Measurements from ENCODE around the gene SPI1.

The SPI1 gene

GRCh38 chr11:47356129-47356997 is 22.0 kb downstream of the SPI1 start:
- no peak for DNase-seq

DNA sequence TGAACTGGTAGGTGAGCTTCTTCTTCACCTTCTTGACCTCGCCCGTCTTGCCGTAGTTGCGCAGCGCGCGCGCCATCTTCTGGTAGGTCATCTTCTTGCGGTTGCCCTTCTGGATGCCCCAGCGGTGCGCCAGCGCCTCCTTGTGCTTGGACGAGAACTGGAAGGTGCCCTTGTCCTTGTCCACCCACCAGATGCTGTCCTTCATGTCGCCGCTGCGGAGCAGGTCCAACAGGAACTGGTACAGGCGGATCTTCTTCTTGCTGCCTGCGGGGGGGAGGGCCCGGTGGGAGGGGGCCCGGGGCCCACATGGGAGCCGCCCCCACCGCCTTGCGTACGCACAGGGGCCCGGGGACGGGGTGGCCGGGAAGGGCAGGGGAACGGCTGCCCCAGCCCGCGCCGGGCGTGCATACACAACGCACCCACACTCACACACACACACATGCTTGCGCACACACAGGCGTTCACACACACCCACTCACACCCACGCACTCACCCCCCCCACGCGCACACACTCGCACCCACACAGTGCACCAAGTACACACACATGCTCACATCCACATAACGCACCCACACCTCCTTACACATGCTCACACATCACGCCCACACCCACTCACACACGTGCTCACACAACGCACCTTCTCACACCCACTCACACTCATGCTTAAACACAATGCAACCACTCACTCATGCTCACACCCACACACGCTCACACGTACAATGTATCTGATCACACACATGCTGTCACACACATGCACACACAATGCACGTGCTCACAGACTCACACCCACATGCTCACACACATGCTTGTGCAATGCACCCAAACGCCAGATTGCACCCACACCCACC is 22.8 kb downstream of the SPI1 start:
- DNase-seq = no peak

GRCh38 chr11:47354913-47355282 is 23.4 kb downstream of the SPI1 start:
- no peak for DNase-seq

DNA sequence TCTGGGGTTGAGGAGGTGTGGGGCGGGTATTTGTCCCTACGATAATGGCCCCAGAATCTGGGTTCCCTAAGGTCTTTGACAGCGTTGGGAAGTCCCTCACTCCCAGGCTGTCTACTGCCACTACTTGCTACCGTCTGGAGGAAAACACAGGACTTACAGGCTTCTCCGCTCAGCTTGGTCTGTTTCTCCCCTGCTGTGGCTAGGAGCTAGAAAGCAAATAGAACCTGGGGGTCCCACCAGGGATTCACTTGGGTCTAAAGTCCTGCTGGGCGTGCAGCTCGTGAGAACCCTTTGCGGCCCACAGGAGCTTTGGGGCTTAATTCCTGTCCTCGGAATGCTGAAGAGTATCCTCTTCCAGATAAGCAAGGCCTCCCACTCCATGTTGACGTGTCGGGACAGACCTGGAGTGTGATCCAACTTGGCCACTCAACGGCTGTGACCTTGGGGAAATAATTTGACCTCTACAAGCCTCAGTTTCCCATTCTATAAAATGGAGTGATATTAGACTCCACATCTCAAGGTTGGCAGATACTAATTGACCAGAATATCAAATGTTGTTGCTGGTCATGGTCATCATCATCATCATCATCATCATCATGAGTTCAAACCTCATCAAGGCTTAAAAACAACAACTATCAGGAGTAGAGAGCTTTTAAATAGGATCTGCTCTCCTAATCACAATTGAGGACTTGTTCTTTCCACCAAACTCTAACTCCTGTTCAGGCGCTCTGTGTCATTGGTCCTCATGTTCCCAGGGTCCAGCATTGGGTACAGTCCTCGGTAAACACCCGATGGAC is 24.2 kb downstream of the SPI1 start:
- no peak for DNase-seq

- DNase-seq = no peak
These were observed 25.8 kb downstream of the SPI1 start, which contains the start of gene MYBPC3 for GRCh38 chr11:47352556-47352955. Gene MYBPC3 (minus strand): TSS chr11:47352702. CDS start chr11:47352647, 55 bp downstream.

DNA sequence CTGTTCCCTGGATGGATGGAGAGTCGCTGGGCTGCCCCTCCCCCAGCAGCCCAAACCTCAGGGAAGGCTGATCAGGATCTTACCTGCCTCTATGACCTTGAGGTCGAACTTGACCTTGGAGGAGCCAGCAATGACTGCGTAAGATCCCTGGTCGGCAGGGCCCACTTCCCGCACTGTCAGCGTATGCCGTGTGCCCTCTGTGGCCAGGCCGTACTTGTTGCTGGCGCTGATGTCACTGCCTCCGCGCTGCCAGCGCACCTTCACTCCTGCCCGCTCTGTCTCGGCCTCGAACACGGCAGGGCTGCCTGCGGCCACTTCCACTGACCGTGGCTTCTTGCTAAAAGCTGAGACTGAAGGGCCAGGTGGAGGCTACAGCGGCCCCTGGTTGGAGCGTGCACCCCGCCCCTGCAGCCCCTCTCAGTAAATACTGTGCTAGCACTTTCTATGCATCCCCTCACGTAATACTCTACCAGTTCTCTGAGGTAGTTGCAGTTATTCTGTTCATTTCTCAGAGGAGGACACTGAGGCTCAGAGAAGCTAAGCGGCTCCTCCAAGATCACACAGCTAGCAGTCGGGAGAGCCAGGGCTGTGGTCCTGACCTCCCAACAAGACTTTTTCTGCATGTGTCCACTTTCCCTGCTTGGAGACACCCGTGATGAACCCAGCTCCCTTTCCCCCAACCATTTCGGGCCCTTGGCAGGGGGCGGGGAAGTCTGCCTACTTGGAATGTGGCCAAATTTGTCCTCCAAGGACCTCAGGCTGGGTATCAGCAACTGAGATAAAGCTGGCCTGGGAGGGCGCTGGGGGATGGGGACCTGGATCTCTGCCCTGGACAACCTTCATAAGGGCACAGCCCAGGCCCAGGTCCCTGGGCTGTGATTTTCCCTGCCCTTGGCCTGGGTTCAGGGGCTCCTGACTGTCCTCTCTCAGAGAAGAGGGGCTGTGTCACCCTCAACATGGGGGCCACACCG is 26.9 kb downstream of the SPI1 start:
- no peak for DNase-seq

GRCh38 chr11:47350315-47350714 is 28.0 kb downstream of the SPI1 start:
- no peak for DNase-seq

DNA sequence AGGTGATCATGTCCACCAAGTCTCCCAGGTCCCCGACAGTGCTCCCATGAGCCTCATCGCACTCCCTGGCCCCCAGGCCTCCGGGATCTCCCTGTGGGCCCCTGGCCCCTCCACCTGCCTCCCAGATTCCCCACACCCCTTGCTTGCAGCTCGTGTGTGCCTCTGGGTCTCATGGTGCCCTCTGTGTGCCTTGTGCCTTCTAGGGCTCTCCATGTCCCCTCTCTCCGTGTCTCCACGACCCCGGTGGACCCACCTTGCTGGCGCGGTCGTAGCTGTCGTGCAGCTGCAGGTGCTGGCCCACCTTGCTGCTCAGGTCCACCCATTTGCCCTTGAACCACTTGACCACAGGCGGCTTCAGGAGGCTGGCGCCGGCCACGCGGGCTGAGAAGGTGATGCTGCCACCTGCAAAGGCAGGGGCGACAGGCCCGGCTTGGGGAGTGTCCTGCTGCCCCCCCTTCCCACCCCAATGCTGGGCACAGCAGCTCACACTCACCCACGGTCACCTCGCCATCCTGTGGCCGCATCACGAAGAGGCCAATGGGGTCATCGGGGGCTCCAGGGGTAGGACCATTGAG is 28.7 kb downstream of the SPI1 start:
- no peak for DNase-seq

DNA sequence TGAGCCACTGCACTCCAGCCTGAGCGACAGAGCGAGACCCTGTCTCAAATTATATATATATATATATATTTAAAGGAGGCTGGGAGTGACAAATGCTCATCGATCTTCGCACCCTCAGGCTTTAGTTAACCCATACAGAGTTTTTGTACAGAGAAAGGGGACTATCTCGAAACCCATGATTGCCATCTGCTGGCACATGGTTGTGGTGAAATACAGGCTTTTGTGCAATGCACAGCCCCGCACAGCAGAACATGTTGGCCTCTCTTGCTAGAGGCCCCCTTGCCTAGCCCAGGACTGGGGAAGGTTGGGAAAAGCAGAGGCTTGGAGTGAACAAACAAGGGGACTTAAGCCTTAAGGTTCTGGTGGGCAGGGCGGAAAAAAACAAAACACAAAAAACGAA is 29.5 kb downstream of the SPI1 start:
- DNase-seq = no peak

DNA sequence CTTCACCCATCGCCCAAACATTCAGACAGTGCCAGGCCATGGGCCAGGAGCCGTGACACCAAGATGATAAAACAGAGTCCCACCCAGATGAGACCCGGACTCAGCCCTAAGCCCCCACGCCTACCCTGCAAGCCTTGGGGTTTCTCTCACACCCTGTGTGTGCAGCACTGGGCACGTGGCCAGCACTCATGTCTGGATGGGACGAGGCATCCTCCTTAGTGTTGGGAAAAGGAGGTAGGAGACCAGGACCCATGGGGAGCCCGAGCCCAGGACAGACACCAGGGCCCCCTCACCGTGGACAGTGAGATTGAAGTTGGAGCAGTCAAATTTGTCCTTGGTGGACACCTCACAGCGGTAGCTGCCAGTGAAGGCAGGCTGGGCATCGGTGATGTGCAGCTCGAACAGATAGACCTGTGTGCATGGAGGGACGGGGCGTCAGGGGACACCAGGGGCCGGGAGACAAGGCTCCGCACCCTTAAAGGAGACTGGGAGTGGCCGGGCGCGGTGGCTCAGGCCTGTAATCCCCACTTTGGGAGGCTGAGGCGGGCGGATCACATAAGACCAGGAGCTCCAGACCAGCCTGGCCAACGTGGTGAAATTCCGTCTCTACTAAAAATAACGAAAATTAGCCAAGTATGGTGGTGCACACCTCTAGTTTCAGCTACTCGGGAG is 30.1 kb downstream of the SPI1 start:
- DNase-seq = no peak

DNA sequence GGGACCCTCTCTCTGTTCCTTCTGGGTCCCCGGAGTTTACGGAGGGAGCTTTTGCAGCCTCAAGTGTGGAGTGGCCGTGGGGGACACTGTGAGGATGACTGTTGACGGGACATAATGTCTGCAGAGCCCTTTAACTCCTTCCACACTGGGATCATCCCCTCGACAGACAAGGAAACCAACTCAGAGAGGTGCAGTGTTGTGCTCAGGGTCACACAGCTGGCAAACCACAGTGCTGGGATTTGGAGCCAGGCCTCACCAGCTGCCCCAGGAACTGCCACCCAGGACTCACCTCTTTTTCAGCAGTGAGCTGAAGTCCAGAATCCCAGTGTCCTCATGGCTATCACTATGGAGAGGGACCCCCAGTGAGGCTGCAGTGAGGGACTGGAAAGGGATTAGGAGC is 31.2 kb downstream of the SPI1 start:
- DNase-seq = no peak

DNA sequence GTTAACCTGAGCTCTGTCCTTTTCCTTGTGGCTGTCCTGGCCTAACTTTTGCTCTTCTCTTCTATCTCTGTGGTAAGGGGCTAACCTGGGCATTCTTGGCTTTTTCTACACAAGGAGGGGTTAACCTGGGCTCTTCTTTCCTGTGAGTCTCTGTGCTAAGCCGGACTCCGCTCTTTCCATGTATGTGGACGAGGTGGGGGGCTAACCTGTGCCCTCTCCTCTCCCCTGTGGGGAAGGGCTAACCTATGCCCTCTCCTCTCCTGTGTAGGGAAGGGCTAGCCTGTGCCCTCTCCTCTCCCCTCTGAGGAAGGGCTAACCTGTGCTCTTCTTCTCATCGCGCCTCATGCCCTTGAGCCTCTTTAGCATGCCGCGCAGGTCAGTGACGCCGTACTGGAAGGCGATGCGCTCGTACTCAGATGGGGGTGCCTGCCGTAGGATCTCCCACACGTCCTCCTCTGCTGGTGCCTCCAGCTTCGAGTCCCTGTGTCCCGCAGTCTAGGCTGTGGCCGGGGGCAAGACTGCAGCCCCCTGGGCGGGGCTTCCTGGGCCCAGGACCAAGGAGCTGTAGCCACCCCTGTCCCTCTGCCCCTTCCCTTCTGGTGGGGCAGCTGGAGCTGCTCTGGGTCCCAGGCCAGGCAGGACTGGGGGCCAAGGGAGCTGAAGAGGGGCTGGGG is 32.3 kb downstream of the SPI1 start:
- DNase-seq = no peak

- no peak for DNase-seq
These were observed 35.5 kb downstream of the SPI1 start for GRCh38 chr11:47342854-47343253.

DNA sequence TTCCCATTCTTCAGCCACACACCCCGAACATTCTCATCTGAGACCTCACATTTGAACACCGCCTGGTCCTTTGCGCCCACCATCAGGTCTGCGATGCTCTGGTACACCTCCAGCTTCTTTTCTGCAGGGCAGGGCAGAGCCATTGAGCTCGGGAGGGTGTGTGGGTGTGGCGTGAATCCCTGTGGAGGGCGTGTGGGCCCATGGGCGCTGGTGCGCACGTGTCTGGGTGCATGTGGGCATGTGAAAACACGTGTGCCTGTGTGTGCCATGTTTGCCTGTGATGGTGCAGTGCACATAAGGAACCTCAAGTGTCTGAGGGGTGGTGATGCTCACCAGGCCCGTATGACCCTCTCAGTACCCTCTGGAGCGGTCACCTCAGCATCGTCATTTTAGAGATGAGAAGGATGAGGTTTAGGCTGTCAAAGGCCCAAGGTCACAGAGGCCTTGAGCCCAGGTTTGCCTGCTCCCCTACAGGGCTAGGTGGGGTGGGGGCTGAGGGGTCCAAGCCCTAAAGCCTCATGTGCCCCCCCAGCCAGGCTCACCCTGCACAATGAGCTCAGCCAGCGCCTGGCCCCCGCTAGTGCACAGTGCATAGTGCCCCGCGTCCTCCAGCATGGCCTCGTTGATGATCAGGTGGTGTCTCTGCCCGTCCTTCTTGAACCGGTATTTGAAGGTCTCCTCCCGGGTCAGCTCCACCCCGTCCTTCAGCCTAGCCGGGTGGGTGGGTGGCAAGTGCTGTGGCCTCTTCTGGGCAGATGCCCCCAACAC is 36.1 kb downstream of the SPI1 start:
- DNase-seq = no peak

DNA sequence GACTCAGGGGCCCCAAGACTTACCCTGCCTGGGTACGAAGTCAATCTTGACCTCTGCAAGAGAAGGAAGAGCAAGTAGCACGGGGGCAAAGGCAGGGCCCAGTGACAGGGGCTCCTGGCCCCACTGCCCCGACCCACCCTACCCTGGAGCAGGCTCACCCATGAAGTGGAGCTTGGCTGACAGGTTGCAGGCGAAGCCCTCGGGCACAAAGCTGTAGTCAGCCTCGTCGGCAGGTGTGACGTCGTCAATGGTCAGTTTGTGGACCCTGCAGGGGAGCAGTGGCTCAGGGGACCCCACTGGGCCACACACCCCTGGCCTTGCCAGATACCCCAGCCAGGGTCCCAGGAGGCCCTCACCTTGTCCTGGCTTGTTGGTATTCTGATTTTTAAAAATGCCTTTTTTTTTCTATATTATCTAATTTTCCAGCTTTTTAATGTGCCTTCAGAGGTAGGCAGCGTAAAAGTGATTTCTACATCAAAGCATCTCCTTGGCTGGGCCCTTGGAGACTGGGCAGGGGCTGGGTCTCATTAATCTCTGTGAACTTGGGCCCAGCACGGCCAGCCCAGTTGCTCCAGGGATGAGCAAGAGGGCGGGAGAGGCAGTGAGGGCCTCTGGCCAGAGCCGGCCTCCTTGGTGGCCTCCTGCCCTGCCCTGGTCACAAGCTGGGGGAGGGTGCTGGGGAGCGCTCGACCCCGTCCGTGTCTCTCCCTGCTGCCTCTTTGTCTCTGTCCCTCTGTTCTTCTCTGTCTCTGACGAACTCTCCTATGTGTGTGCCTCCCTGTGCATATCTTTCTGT is 37.2 kb downstream of the SPI1 start:
- no peak for DNase-seq

- no peak for DNase-seq
These were observed 38.3 kb downstream of the SPI1 start for GRCh38 chr11:47340010-47340409.

DNA sequence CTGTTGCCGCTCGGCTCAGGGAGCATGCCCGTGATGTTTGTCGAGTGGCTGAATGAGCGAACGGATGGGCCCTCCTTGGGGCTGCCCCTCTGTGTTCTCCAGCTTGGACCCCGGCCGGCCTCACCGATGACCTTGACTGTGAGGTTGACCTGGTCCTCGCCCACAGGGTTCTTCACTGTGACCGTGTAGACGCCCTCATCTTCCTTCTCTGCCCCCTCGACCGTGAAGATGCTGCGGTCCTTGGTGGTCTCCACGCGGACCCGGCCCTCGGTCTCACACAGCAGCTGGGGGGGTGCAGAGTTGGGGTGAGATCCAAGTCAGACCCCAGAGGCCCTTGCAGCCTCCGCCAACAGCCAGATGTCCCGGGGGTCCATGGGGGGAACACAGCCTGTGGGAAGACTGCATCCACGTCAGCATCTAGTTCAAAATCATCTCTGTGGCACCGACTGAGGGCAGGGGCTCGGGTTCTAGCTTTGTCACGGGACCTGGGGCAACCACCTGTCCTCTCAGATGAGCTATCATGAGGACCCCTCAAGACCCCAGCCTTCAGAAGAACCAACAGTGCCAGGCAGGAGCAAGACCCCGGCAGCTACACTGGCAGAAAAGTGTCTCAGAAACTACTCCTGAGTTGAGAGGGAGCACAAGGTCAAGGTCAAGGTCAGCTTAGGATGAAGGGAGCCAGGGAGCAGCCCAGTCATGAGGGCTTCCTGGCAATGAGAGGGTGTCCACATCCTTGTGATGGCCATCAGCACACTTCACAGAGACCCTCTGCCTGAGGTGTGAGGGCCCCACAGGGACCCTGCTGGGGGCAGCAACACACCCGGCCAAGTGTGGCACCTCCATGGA is 39.7 kb downstream of the SPI1 start:
- DNase-seq = no peak
